Measurements from ENCODE around the gene DOCK4. TPM values are rescaled to one million over a fixed set of nuclear protein-coding genes. Genes with fewer than 3 reads are reported as not detected.

DOCK4 gene
- total RNA-seq, 1 experiment from 2014 or later: 3.4 TPM

- no TSS peak for BruUV-seq (replicated peaks)
- DNase-seq: no peak
- CTCF ChIA-PET: no interaction called here
- TF ChIP-seq CTCF (IDR thresholded peaks at IDR 0.05; ENCODE audit: unreplicated experiment): no peak
- intact Hi-C loops (cut with micrococcal nuclease; ENCODE audit: unreplicated experiment): no loop called here
- Mint-ChIP-seq H3K4me1 (ENCODE audit: low read depth, unreplicated experiment) (no peaks in the 10 kb centered on the region), H3K9me3 (ENCODE audit: low read depth, unreplicated experiment) (no peaks in the 10 kb centered on the region), H3K27ac (ENCODE audit: unreplicated experiment) (no peak overlapping the region), H3K27me3 (ENCODE audit: unreplicated experiment) (no peaks in the 10 kb centered on the region), H3K36me3 (ENCODE audit: insufficient read depth, unreplicated experiment) (no peaks in the 10 kb centered on the region), H3K4me3 (ENCODE audit: low read depth, unreplicated experiment) (no peak overlapping the region)
These were observed 192.9 kb downstream of the DOCK4 start for GRCh38 chr7:112013274-112013673.

GRCh38 chr7:112012242-112012641 lies 194.0 kb downstream of the DOCK4 start:
- no peak for DNase-seq
- H3K27me3 Mint-ChIP-seq (ENCODE audit: unreplicated experiment): no peaks in the 10 kb centered on the region
- CTCF ChIA-PET: interaction anchor here (0.6 to 0.7 kb wide), 3 partner anchors 15 to 1791 kb away, joined by 3 read pairs; no protein-coding TSS in a partner anchor

GRCh38 chr7:112010994-112011393 lies 195.2 kb downstream of the DOCK4 start:
- no peaks in the 10 kb centered on the region for H3K4me1 Mint-ChIP-seq (ENCODE audit: low read depth, unreplicated experiment)
- no peaks in the 10 kb centered on the region for H3K9me3 Mint-ChIP-seq (ENCODE audit: low read depth, unreplicated experiment)
- BruUV-seq (replicated peaks): no TSS peak
- TF ChIP-seq CTCF (IDR thresholded peaks at IDR 0.05; ENCODE audit: unreplicated experiment): no peak
- no peak for DNase-seq
- H3K36me3 Mint-ChIP-seq (ENCODE audit: insufficient read depth, unreplicated experiment): no peaks in the 10 kb centered on the region
- no peak overlapping the region for H3K4me3 Mint-ChIP-seq (ENCODE audit: low read depth, unreplicated experiment)
- CTCF ChIA-PET: no interaction called here
- H3K27me3 Mint-ChIP-seq (ENCODE audit: unreplicated experiment): no peaks in the 10 kb centered on the region
- H3K27ac Mint-ChIP-seq (ENCODE audit: unreplicated experiment): no peak overlapping the region
- intact Hi-C loops (cut with micrococcal nuclease; ENCODE audit: unreplicated experiment): no loop called here

More at GRCh38 chr7:112012242-112012641, 194.0 kb downstream of the DOCK4 start:
- no peak for TF ChIP-seq CTCF (IDR thresholded peaks at IDR 0.05; ENCODE audit: unreplicated experiment)
- H3K9me3 Mint-ChIP-seq (ENCODE audit: low read depth, unreplicated experiment): no peaks in the 10 kb centered on the region
- intact Hi-C loops (cut with micrococcal nuclease; ENCODE audit: unreplicated experiment): no loop called here
- no peaks in the 10 kb centered on the region for H3K36me3 Mint-ChIP-seq (ENCODE audit: insufficient read depth, unreplicated experiment)
- H3K4me1 Mint-ChIP-seq (ENCODE audit: low read depth, unreplicated experiment): no peaks in the 10 kb centered on the region
- H3K27ac Mint-ChIP-seq (ENCODE audit: unreplicated experiment): no peak overlapping the region
- H3K4me3 Mint-ChIP-seq (ENCODE audit: low read depth, unreplicated experiment): no peak overlapping the region
- no TSS peak for BruUV-seq (replicated peaks)

GRCh38 chr7:112010109-112010508 lies 196.1 kb downstream of the DOCK4 start:
- Mint-ChIP-seq H3K4me1 (ENCODE audit: low read depth, unreplicated experiment) (no peaks in the 10 kb centered on the region), H3K36me3 (ENCODE audit: insufficient read depth, unreplicated experiment) (no peaks in the 10 kb centered on the region), H3K27me3 (ENCODE audit: unreplicated experiment) (no peaks in the 10 kb centered on the region), H3K27ac (ENCODE audit: unreplicated experiment) (no peak overlapping the region), H3K9me3 (ENCODE audit: low read depth, unreplicated experiment) (no peaks in the 10 kb centered on the region), H3K4me3 (ENCODE audit: low read depth, unreplicated experiment) (no peak overlapping the region)
- CTCF ChIA-PET: no interaction called here
- intact Hi-C loops (cut with micrococcal nuclease; ENCODE audit: unreplicated experiment): no loop called here
- no peak for DNase-seq
- TF ChIP-seq CTCF (IDR thresholded peaks at IDR 0.05; ENCODE audit: unreplicated experiment): no peak
- BruUV-seq (replicated peaks): no TSS peak

All from Calu3 (cell line).